ENCODE data around the gene NHEJ1.

The NHEJ1 gene

GRCh38 chr2:219197388-219197787 is 36.8 kb upstream of the NHEJ1 start:
- no peak for TF ChIP-seq CTCF (conservative IDR thresholded peaks at IDR 0.05; ENCODE audit: control insufficient read depth, insufficient read depth, low read depth, low read length)

GRCh38 chr2:219186754-219187456 is 26.3 kb upstream of the NHEJ1 start:
- no peak overlapping the region for H3K4me3 ChIP-seq (ENCODE audit: control insufficient read depth, low read depth, low read length)
- TF ChIP-seq CTCF (conservative IDR thresholded peaks at IDR 0.05; ENCODE audit: control insufficient read depth, insufficient read depth, low read depth, low read length), result no peak
- DNase-seq (ENCODE audit: low read depth), result no peak

More at GRCh38 chr2:219197388-219197787, 36.8 kb upstream of the NHEJ1 start:
- no peak overlapping the region for H3K4me3 ChIP-seq (ENCODE audit: control insufficient read depth, low read depth, low read length)
- no peak for DNase-seq (ENCODE audit: low read depth)

GRCh38 chr2:219184121-219184520 is 23.5 kb upstream of the NHEJ1 start:
- TF ChIP-seq CTCF (conservative IDR thresholded peaks at IDR 0.05; ENCODE audit: control insufficient read depth, insufficient read depth, low read depth, low read length), result no peak
- H3K4me3 ChIP-seq (ENCODE audit: control insufficient read depth, low read depth, low read length), result no peak overlapping the region
- no peak for DNase-seq (ENCODE audit: low read depth)

GRCh38 chr2:219183151-219183772 is 22.6 kb upstream of the NHEJ1 start:
- TF ChIP-seq CTCF (conservative IDR thresholded peaks at IDR 0.05; ENCODE audit: control insufficient read depth, insufficient read depth, low read depth, low read length), result no peak
- DNase-seq (ENCODE audit: low read depth), result no peak
- no peak overlapping the region for H3K4me3 ChIP-seq (ENCODE audit: control insufficient read depth, low read depth, low read length)

- H3K4me3 ChIP-seq (ENCODE audit: control insufficient read depth, low read depth, low read length), result no peak overlapping the region
- TF ChIP-seq CTCF (conservative IDR thresholded peaks at IDR 0.05; ENCODE audit: control insufficient read depth, insufficient read depth, low read depth, low read length), result no peak
- no peak for DNase-seq (ENCODE audit: low read depth)
These were observed 21.9 kb upstream of the NHEJ1 start for GRCh38 chr2:219182331-219183150.

- no peak for TF ChIP-seq CTCF (conservative IDR thresholded peaks at IDR 0.05; ENCODE audit: control insufficient read depth, insufficient read depth, low read depth, low read length)
- no peak for DNase-seq (ENCODE audit: low read depth)
- H3K4me3 ChIP-seq (ENCODE audit: control insufficient read depth, low read depth, low read length), result no peak overlapping the region
These were observed 20.9 kb upstream of the NHEJ1 start for GRCh38 chr2:219181531-219181930.

All from fibroblast of mammary gland (primary cell).